GM20431 (cell line): ENCODE results near the gene CES1.
"Not testable (repeated sequence)": the region's sequence is repeated elsewhere in the genome, so short reads cannot be mapped to it uniquely, and the experiment has no call there.

ENCODE experiments used
- in situ Hi-C: fragments of 300-500 bp; cut with MseI, MboI; formaldehyde crosslinking; loops from one replicate; pipeline ENCODE4 v1.15.0; 2020; ENCODE audit warnings: low sequenced_read_pairs; ENCODE audit not compliant: unreplicated experiment

Gene CES1

GRCh38 chr16:55808286-55808685, 24.6 kb downstream of the CES1 start:
- in situ Hi-C loops, result not testable (repeated sequence)

- in situ Hi-C loops, result not testable (repeated sequence)
Measured at GRCh38 chr16:55805104-55805503, 27.8 kb downstream of the CES1 start.

DNA sequence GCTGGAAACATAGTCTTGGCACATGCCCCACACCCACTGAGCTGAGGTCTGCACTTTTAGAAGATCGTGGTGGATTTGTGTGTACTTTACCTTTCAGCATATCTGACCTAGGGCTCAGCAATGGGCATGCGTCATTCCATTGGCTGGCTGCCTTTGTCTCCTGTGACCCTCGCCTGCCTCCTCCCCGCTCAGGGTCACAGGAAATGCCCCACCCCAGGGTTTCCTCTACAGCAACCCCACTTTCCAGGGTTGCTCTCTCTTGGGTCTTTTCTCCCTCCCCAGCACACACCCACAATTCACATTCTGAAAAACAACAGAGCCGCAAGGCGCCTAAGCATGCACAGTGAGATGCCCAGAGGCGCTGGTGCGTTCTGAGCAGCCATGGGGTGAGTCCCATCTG, 29.2 kb downstream of the CES1 start:
- in situ Hi-C loops, result not testable (repeated sequence)

- in situ Hi-C loops, result not testable (repeated sequence)
Measured at GRCh38 chr16:55792934-55793374, 39.9 kb downstream of the CES1 start.

GRCh38 chr16:55791512-55791911, 41.4 kb downstream of the CES1 start:
- in situ Hi-C loops, result not testable (repeated sequence)

DNA sequence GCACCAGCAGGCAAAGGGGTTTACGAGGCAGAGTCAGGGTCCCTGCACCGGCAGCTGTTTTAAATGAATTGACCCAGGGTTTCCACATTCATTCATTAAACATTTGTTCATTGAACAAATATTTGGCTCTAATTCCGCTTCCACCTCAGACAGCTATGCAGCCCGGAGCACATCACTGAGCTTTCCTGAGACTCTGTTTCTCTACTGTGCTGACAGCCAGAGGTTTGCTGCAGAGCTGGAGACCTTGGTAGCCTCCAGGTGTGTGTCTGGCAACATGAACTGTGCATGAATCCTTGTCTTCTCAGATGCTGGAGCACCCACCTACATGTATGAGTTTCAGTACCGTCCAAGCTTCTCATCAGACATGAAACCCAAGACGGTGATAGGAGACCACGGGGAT, 42.7 kb downstream of the CES1 start:
- in situ Hi-C loops, result not testable (repeated sequence)

DNA sequence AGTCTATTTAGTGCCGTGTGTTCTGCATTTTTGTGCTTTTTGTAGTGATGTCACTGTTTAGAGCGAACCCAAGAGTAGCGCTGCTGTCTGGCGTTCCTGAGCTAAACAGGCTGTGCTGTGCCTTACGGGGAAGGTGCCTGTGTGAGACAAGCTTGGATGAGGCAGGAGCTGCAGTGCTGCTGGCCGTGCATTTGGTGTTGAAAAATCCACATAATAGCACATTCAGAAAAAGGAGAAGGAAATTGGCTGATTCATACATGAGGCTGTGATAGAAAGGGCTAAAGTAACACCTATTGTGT, 50.2 kb downstream of the CES1 start:
- in situ Hi-C loops, result not testable (repeated sequence)

- in situ Hi-C loops, result not testable (repeated sequence)
Measured at GRCh38 chr16:55782091-55782792, 50.7 kb downstream of the CES1 start.

GRCh38 chr16:55781456-55781855, 51.4 kb downstream of the CES1 start:
- in situ Hi-C loops, result not testable (repeated sequence)

- in situ Hi-C loops, result not testable (repeated sequence)
Measured at GRCh38 chr16:55780095-55780407, 52.8 kb downstream of the CES1 start.

DNA sequence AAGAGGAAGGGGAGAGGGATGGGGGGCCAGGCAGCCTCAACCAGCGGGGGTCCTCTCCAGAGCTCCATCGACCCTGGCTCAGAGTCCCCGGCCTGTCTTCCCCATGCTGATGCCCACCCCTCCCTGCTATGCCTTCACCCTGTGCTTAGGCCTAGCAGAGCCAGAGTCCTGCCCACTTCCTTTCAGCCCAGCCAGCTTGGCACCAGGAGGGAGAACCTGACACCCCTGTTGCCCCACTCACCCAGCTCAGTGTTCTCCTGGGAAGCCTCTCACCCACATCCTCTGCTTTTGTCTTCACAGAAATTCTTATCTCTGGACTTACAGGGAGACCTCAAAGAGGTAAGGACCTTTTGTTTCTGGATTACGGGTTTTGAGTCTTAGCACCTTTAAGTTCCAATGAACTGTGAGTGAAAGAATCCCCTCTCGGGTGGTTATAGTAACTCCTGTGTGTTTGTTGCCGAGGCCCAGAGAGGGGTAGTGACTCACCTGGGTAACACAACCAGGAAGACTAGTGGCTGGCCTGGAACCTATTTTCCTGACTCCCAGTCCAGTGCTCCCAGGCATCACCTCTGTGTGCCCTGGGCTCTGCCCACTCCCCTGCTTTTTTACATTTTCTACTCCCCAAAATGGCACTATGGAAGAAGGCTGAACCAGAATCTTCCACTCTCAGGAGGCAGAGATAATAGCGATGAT, 53.3 kb downstream of the CES1 start:
- in situ Hi-C loops, result no loop called here

- in situ Hi-C loops, result no loop called here
Measured at GRCh38 chr16:55778757-55779156, 54.1 kb downstream of the CES1 start.

DNA sequence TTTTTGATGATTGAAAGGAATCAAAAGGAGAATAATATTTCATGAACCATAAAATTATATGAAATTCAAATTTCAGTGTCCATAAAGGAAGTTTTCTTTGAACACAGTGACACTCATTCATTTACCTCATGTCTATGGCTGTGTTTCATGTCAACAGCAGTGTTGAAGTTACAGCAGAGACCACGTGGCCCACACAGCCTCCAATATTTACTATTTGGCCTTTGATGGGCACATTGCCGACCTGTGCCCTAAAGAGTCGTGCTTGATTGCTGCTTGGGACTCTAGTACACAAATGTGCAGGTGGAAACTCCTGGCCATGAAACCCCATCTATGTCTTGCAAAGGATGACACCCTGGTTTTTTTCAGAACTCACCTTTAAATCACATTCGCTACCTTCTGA, 57.0 kb downstream of the CES1 start:
- in situ Hi-C loops, result no loop called here

GRCh38 chr16:55773859-55774549, 58.9 kb downstream of the CES1 start:
- in situ Hi-C loops, result no loop called here

GRCh38 chr16:55765161-55765560, 67.7 kb downstream of the CES1 start:
- in situ Hi-C loops, result no loop called here

DNA sequence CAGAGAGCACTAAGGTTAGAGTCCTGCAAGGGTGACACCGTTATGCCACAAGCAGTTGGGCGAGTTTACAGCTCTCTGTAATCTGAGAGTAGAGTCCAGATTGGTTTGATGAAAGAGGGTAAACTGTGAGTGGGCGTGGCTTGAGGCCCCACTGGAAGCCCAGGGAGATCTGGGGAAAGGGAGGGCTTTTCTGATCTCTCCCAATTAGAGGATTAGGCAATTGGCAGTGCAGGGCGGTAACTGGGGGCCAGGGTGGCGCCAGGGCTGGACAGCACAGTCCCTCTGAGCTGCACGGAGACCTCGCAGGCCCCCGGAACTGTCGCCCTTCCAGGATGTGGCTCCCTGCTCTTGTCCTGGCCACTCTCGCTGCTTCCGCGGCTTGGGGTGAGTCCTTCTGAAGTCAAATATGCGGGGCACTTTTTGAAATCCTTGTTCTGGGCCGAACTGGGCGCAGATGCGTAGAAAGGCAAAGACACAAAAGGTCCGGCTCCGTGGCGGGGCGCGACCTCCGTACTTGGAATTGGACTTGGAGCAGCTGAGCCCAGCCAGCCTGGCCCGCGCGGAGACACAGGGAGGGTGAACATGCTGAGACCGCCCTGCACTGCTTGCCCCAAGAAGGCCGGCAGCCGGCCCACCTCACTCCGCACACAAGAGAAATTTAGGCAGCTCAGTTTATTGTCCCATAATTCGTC, 72.4 kb downstream of the CES1 start:
- in situ Hi-C loops, result loop anchor here (5.0 kb wide), 1 partner anchor 72 kb away; the partner anchor contains the start of gene CES1

DNA sequence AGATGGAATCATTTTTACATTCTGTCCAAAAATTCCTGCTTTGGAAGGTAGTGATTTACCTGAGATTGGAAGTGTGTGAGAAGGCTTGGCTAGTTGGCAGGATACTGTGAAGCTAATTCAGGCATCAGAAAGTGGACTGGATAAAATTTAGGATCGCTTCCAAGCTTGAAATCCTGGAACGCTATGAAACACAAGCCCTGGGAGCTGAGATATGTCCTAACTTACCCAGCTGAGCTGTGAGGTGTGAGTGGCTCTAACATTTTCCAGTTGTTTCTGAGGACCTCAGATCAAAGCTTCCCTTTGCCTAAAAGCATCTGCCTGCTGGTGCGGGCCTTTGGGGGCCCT, 73.0 kb downstream of the CES1 start:
- in situ Hi-C loops, result loop anchor here (5.0 kb wide), 1 partner anchor 72 kb away; the partner anchor contains the start of gene CES1

- in situ Hi-C loops, result not testable (repeated sequence)
Measured at GRCh38 chr16:55757595-55758527, 75.0 kb downstream of the CES1 start.

DNA sequence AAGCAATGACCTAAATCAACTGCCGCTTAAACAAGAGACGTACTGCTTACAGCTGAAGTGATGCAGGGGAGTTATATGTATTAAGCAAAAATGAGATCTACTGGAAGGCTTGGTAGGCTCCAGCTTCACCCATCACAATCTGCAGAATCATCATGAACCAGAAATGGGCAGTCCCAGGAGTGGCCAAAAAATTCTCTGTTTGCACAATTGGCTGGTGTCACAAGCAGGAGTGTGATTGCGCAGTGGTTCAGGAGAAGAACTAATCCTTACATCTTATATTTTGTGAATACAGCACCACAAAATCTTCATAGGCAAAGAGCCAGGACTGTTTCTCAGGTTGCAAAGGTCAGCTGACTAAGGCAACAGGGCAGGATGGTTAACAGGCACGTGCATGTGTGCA, 75.9 kb downstream of the CES1 start:
- in situ Hi-C loops, result no loop called here

- in situ Hi-C loops, result no loop called here
Measured at GRCh38 chr16:55754056-55754455, 78.8 kb downstream of the CES1 start.
